Right lobe of liver (tissue), 6 donors: Measurements from ENCODE around the gene MAPK8IP3. TPM values are rescaled to one million over a fixed set of nuclear protein-coding genes. Genes with fewer than 3 reads are reported as not detected.

Source experiments
- ATAC-seq, 4 donors: fragments of 200-7000 bp; cut with Tn5 transposase; one replicate each; pipeline ENCODE4 v1.9.1; 2020; ENCODE audit warnings: mild to moderate bottlenecking in 4 of 4, moderate library complexity in 4 of 4
- DNase-seq, 3 donors: peaks; one replicate each; pipeline ENCODE4 v3.0.0-alpha.2; 2020
- H3K27ac ChIP-seq, 3 donors: fragments of 200-600 bp; one replicate each; pipeline ENCODE4 v1.8.0; 2022
- H3K27me3 ChIP-seq, 2 donors: fragments of 200-600 bp; one replicate each; pipeline ENCODE4 v1.8.0; 2022
- H3K36me3 ChIP-seq, 4 donors: fragments of 200-600 bp; sonication (generic) in 1 of 4; one replicate each; pipeline versions ENCODE4 v1.5.1 to v1.8.0; 2017 to 2022; ENCODE audit warnings: control low read depth in 1 of 4
- H3K4me1 ChIP-seq, 4 donors: fragments of 200-600 bp; sonication (generic) in 1 of 4; one replicate each; pipeline versions ENCODE4 v1.5.1 to v1.8.0; 2017 to 2022; ENCODE audit warnings: control low read depth in 1 of 4
- H3K4me3 ChIP-seq, 3 donors: fragments of 200-600 bp; one replicate each; pipeline ENCODE4 v1.8.0; 2022
- H3K9me3 ChIP-seq, 4 donors: fragments of 200-600 bp; sonication (generic) in 1 of 4; one replicate each; pipeline versions ENCODE4 v1.5.1 to v1.8.0; 2017 to 2022; ENCODE audit warnings: control low read depth in 1 of 4
- POLR2A ChIP-seq: fragments of 450-650 bp; IDR thresholded peaks from one replicate; pipeline ENCODE4 v1.6.1; 2017; ENCODE audit warnings: antibody characterized with exemption, mild to moderate bottlenecking
- WGBS: methylation state at CpG from one replicate; pipeline ENCODE4 v1.1.6; 2018; ENCODE audit warnings: low coverage, low lambda C conversion rate; ENCODE audit not compliant: insufficient coverage; ENCODE audit errors: missing lambda C conversion rate; 5-methylcytosine and 5-hydroxymethylcytosine counted together
- intact Hi-C, 2 donors: fragments of 100-400 bp; cut with DNase I; formaldehyde crosslinking; loops; one replicate each; pipeline versions ENCODE4 v1.11.2 to v1.14.1; 2022
- total RNA-seq, 6 experiments: library from RNA; depleted of rRNA in 2 of 6; stranded (reverse); fragments of >200 nt in 2 of 6; fragmentation: NEBNext Ultra II Directional in 3 of 6; extraction: Animal tissue kit (Norgen Biotek cat#: 25700) in 3 of 6; gene quantifications; one replicate each; pipeline versions ENCODE4 v1.1.0 to v1.2.4, GENCODE V29; 2016 to 2023
- TF ChIP-seq, protein P1 (sequence below), 4 donors: fragments of 200-600 bp in 3 of 4; fragments of 450-650 bp in 1 of 4; IDR thresholded peaks; one replicate each; pipeline versions ENCODE4 v1.5.1 to v1.8.0; 2016 to 2022; ENCODE audit warnings: antibody characterized with exemption in 4 of 4, mild to moderate bottlenecking in 2 of 4
- donor health status: DM: no; HTN: yes; CAD: no.
- donor health status: DM: no; HTN: no; CAD: no.
- donor health status: DM: no; HTN: no; CAD: no.
- donor health status: DM: no; HTN: yes; CAD: no.
- donor health status: DM: no; HTN: yes; CAD: no.

Gene MAPK8IP3
- total RNA-seq, 6 experiments from 2014 or later: 8.7 to 37.3 (median 23.0) TPM

DNA sequence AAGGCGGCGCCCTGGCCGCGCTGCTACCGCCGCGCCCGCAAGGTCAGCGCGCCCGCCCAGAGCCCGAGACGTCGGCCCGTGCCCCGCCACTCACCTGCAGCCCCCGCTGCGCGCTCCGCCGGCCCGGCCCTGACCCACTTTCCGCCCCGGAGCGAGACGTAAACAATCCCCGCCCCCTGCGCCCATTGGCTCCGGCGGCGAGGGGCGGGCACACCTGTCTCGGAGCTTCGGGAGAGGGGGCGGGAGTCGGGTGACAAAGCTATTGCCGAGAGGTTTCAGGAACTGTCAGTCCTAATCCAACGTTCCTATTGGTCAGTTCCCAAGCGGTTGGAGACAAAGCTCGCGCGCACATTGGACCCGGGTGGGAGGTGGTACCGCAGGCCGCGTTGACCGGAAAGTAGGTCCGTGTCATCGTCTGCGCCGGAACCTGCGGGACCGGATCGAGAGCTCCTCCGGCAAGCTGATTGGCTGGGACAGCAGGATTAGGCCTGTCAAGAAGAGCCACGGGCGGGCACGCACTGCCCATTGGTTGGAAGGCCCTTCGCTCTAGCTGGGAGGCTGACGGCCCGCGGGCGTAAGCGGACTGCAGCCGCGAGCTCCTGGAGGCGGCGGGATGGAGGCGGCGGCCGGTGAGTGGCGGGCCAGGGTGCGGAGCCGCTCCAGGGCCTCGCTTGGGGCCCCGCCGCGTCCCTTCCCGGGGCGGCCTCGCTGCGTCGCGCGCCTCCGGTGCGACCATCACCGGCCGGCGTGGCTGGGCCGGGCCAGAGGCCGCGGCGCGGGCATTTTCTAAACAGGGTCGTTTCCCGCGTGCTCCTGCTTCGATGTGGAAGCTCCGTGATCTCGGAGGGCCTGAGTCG is 76.6 kb downstream of the MAPK8IP3 start, which contains the start of the genes NUBP2 and SPSB3:
NUBP2 (plus strand) TSS at position 553 of the 857 bp plus-strand sequence; CDS start at position 614, 61 bp downstream.
SPSB3 (minus strand) TSS at position 164 of the 857 bp plus-strand sequence. CDS start 1,088 bp downstream, outside the sequence.
- intact Hi-C loops: no loop called here
- H3K27me3 ChIP-seq: no peaks in the 10 kb centered on the region
- H3K36me3 ChIP-seq: peaks cover 0 to 9% (median 2%) of the 10 kb centered on the region in 4 donors
- peak within 1 kb of the TSS; percentile 75 to 95 (median 78) for H3K27ac ChIP-seq
- DNase-seq (peak; percentile 100), ATAC-seq (peak; percentile 84 to 90 (median 88))
- TF ChIP-seq, protein P1, sequence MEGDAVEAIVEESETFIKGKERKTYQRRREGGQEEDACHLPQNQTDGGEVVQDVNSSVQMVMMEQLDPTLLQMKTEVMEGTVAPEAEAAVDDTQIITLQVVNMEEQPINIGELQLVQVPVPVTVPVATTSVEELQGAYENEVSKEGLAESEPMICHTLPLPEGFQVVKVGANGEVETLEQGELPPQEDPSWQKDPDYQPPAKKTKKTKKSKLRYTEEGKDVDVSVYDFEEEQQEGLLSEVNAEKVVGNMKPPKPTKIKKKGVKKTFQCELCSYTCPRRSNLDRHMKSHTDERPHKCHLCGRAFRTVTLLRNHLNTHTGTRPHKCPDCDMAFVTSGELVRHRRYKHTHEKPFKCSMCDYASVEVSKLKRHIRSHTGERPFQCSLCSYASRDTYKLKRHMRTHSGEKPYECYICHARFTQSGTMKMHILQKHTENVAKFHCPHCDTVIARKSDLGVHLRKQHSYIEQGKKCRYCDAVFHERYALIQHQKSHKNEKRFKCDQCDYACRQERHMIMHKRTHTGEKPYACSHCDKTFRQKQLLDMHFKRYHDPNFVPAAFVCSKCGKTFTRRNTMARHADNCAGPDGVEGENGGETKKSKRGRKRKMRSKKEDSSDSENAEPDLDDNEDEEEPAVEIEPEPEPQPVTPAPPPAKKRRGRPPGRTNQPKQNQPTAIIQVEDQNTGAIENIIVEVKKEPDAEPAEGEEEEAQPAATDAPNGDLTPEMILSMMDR (IDR thresholded peaks at IDR 0.05): no peak
- peak; percentile 49 for TF ChIP-seq POLR2A
- peaks cover 0 to 35% (median 11%) of the 10 kb centered on the region in 4 donors for H3K4me1 ChIP-seq
- 0% methylated on average over 18 of the region's 102 CpGs for WGBS
- peak within 1 kb of the TSS; percentile 84 to 94 (median 86) for H3K4me3 ChIP-seq
- no peaks in the 10 kb centered on the region for H3K9me3 ChIP-seq

DNA sequence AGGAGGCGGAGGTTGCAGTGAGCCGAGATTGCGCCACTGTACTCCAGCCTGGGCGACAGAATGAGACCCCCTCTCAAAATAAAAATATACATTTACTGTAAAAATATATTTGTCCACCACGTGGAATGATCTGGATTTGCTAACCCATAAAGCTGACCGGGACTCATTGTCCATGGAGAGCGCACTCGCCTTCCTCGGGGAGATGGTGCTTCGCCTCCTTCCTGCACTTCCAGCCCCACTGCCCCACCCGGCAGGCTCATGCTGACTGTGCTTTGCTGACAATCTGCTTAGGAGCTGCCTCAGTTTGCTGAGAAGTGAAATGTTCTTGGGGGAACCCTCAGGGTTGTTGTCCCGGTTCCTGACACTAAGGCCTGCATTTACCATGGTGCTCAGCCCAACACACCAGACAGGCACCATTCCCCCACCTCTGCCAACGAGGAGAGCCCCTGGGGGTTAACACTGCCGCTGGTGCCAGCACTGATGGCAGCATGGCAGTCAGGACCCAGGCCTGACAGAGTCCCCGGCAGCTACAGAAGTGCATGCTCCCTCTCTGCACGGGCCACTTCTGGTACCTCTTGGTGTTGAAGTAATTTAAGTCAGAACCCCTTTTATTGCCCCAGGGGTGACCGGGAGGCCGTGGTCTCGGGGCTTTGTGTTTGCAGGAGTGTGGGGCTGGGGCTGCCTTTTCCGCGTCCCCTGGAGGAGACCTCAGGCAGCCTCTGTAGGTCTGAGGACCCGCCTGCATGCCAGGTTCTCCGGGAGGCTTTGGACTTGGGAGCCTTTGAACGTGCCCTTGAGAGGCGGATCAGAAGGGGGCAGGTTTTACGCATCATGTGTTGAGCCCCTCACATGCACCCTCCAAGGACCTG is 79.2 kb downstream of the MAPK8IP3 start:
- Histone ChIP-seq H3K9me3 (no peaks in the 10 kb centered on the region), H3K4me3 (no peak overlapping the region), H3K27me3 (no peaks in the 10 kb centered on the region), H3K36me3 (peaks cover 0 to 10% (median 5%) of the 10 kb centered on the region in 4 donors), H3K27ac (no peak overlapping the region), H3K4me1 (peaks cover 0 to 23% (median 7%) of the 10 kb centered on the region in 4 donors)
- ATAC-seq (no peak), DNase-seq (peak in 1 of 3 donors; percentile 14)
- intact Hi-C loops: no loop called here
- WGBS: 90% methylated on average over 14 of the region's 26 CpGs
- TF ChIP-seq POLR2A: no peak
- TF ChIP-seq, protein P1 (IDR thresholded peaks at IDR 0.05): no peak

DNA sequence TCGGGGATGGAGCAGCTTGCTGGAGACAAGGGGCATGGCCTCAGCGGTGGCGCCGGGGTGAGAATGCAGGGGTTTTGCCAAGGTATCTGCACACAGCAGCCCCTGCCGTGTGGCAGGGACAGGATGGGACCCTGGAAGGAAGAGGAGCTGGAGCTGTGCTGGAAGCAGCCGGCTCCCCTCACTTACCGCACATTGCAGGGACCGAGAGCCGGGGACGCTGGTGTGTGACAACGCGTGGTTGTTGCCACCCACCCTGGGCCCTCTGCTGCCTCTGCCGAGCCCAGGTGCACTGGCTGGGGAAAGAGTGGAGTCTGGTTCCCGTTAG is 79.8 kb downstream of the MAPK8IP3 start:
- intact Hi-C loops: no loop called here
- ATAC-seq (no peak), DNase-seq (peak in 1 of 3 donors; percentile 19)
- Histone ChIP-seq H3K27me3 (no peaks in the 10 kb centered on the region), H3K4me1 (peaks cover 0 to 17% (median 6%) of the 10 kb centered on the region in 4 donors), H3K36me3 (peaks cover 0 to 14% (median 5%) of the 10 kb centered on the region in 4 donors), H3K27ac (no peak overlapping the region), H3K9me3 (no peaks in the 10 kb centered on the region), H3K4me3 (no peak overlapping the region)
- TF ChIP-seq, protein P1 (IDR thresholded peaks at IDR 0.05): no peak
- TF ChIP-seq POLR2A: no peak
- 41% methylated on average over 2 of the region's 14 CpGs for WGBS

DNA sequence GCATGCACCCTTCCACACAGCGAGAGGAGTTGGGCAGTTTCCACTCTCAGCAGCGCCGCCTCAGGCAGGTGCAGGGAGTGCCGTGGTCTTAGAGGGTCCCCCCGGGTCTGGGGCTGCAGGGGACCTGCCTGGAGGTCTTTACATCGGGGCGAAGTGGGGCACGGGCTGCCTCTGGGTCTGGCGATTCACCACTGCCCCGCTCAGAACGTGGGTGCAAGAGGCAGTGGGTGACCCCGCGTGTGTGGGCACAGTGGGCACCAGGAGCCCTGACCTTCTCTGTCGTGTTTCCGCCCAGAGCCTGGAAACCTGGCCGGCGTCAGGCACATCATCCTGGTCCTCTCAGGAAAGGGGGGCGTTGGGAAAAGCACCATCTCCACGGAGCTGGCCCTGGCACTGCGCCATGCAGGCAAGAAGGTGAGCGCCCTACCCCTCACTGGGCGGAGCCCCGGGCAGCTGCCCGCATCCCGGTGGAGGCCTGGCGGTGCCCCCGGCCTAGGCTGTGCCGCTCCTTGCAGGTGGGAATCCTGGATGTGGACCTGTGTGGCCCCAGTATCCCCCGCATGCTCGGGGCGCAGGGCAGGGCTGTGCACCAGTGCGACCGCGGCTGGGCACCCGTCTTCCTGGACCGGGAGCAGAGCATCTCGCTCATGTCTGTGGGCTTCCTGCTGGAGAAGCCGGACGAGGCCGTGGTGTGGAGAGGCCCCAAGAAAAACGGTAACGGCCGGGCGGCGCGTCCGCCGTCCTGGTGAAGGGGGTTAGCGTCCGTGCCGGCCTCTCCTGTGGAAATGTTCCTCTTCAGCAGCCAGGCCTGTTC is 80.5 kb downstream of the MAPK8IP3 start:
- DNase-seq: peak; percentile 19 to 56 (median 46)
- H3K4me1 ChIP-seq: peaks cover 0 to 12% (median 5%) of the 10 kb centered on the region in 4 donors
- intact Hi-C loops: no loop called here
- H3K27me3 ChIP-seq: no peaks in the 10 kb centered on the region
- no peak overlapping the region for H3K27ac ChIP-seq
- H3K9me3 ChIP-seq: no peaks in the 10 kb centered on the region
- H3K4me3 ChIP-seq: no peak overlapping the region
- H3K36me3 ChIP-seq: peaks cover 0 to 14% (median 7%) of the 10 kb centered on the region in 4 donors
- TF ChIP-seq POLR2A: no peak
- TF ChIP-seq, protein P1 (IDR thresholded peaks at IDR 0.05): no peak
- 91% methylated on average over 8 of the region's 51 CpGs for WGBS
- no peak for ATAC-seq
